KBM-7 (cell line): ENCODE results near the gene RTP5.
"Not testable (repeated sequence)": the region's sequence is repeated elsewhere in the genome, so short reads cannot be mapped to it uniquely, and the experiment has no call there.

Source experiments
- DNase-seq: peaks from one replicate; pipeline ENCODE4 v3.0.0-alpha.2; 2015
- in situ Hi-C: fragments of 300-500 bp; cut with MboI; formaldehyde crosslinking; loops from 2 replicates; pipeline ENCODE4 v1.14.3; 2020; ENCODE audit warnings: low sequenced_read_pairs, low pct_unique_long_range_greater_than_20kb, mixed read lengths

Gene RTP5

GRCh38 chr2:241907831-241908230 is 38.3 kb downstream of the RTP5 start:
- in situ Hi-C loops, DNase-seq: not testable (repeated sequence)

DNA sequence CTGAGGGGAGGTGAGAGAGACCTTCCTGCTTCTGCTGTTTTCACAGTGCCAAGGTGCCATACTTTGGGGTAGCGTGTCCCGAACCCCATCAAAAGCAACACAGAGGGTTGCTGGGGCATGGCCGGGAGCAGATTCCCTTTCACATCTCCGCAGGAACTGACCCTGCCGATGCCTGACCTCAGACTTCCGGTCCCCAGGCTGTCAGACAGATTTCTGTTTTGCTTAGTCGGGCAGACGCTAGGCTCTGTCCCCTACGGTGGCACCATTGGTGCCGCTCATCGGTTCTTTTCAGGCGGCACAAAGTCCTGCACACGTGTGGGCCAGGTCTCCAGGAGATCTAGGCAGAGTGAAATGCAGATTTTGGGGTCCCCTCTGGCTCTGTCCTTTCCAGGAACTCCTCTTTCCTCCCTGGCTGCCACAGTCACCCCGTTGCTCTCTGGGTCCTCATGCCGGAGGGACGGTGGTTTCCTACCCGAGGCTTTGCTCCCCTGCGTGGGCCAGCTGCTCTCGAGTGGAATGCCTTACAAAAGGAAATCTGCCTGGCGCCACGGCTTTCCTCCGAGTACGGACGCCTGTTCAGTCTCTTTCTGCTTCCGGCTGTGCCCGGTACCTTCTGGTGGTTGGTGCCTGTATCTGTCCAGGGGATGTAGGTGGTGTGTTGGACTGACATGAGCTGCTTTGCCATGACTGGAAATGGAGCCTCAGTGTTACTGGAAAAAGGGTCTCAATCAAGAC is 39.3 kb downstream of the RTP5 start:
- no peak for DNase-seq

GRCh38 chr2:241909769-241910168 is 40.2 kb downstream of the RTP5 start:
- in situ Hi-C loops, result no loop called here
- DNase-seq, result no peak

More for the DNA sequence above, 39.3 kb downstream of the RTP5 start:
- in situ Hi-C loops, result no loop called here

DNA sequence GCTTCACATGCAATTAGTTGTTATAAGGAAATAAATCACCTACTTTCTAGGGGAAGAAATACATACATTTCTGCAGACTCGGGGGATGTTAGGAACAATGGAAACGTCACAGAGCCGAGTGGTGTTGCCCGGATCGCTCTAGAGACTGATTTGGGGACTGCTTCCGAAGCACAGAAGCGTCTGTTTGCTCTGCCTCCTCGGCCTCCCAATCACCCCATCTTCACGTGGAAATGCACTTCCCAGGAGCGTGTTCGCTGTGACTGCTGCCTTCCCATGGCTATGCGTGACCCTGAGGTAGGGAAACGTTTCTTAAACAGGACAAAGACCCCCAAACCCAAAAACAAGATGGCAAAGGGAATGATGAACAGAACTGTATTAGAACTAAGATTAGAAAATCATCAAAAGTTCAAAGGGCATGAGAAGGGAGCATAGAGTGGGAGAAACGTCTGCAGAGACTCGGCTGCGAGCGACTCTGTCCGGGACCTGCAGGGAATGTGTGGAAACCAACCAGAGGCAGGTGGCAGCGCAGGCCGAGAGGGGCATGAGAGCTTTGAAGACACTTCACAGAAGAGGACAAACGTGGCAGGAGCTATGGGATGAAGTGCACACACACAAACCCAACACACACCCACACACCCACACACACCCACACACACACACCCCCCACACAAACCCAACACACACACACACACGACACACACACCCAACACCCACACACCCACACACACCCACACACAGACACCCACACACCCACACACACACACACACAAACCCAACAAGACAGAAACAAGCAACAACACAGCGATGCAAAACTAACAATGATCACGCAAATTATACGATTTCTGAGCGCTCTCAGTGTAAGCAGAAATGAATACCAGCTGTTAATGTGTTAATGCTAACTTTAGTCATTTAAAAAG is 41.3 kb downstream of the RTP5 start:
- no peak for DNase-seq
- in situ Hi-C loops, result no loop called here

GRCh38 chr2:241911551-241911950 is 42.0 kb downstream of the RTP5 start:
- in situ Hi-C loops, result no loop called here

DNA sequence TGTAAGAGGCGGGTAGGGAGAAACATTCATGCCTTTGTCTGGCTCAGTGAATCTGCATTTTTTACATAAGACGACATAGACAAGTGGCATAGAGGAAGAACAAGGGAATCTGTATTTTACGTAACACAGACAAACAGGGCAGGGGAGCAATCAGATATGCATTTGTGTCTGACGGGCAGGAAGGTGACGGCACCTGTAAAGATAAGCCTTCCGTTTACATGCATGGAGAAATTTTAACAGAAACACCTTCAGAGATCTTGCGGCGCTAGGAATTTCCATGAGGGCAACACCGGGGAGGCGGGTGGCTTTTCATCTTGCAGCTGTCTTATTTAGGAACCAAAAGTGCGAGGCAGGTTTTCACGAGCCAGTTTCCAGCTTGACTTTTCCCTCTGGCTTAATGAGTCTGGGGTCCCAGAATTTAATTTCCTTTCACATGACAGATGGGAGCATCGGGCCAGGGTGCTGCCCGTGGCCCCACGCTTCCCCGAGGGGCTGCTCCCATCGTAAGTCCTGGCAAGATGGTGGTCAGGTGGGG is 42.6 kb downstream of the RTP5 start:
- in situ Hi-C loops, result no loop called here

More at GRCh38 chr2:241911551-241911950, 42.0 kb downstream of the RTP5 start:
- DNase-seq, result no peak

DNA sequence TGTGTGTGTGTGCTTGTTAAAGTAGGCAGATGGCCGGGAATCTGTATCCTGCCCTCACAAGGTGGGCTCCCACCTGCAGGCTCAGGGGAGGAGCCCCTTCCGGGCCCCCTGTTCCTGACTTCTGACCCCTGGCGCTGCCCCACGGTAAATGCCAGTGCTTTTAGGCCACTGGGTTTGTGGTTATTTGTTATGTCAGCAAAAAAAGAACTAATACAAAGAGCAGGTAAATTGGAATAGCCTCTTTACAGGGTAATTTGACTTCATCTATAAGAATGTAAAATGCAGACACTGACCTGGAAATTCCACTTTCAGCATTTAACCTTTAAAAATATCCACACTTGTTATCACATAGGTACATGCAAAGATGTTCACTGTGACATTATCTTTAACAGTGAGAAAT is 44.2 kb downstream of the RTP5 start:
- no peak for DNase-seq
- in situ Hi-C loops, result no loop called here

More for the DNA sequence above, 42.6 kb downstream of the RTP5 start:
- DNase-seq, result no peak

- in situ Hi-C loops, result no loop called here
- DNase-seq, result no peak
Observed at GRCh38 chr2:241914542-241914941, 45.0 kb downstream of the RTP5 start.

DNA sequence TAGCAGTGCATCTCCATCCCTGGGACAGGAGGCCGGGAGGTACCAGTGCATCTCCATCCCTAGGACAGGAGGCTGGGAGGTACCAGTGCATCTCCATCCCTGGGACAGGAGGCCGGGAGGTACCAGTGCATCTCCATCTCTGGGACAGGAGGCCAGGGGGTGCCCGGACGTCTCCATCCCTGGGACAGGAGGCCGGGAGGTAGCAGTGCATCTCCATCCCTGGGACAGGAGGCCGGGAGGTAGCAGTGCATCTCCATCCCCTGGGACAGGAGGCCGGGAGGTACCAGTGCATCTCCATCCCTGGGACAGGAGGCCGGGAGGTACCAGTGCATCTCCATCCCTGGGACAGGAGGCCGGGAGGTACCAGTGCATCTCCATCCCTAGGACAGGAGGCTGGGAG is 52.1 kb downstream of the RTP5 start:
- DNase-seq, in situ Hi-C loops: not testable (repeated sequence)

DNA sequence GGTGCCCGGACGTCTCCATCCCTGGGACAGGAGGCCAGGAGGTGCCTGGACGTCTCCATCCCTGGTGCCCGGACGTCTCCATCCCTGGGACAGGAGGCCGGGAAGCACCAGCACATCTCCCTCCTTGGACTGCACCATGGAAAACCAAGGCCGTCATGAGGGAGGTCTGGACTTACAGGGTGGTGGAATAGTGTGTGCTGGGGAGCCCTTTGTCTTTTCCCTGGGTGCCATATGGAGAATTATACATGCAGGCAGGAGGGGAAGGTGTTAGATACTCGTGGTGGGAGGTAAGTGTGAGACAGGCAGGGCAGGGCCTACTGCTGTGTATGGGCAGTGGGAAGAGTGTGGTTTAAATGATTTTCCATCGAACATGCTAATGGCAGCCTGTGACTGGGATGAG is 52.9 kb downstream of the RTP5 start:
- no peak for DNase-seq
- in situ Hi-C loops, result no loop called here

DNA sequence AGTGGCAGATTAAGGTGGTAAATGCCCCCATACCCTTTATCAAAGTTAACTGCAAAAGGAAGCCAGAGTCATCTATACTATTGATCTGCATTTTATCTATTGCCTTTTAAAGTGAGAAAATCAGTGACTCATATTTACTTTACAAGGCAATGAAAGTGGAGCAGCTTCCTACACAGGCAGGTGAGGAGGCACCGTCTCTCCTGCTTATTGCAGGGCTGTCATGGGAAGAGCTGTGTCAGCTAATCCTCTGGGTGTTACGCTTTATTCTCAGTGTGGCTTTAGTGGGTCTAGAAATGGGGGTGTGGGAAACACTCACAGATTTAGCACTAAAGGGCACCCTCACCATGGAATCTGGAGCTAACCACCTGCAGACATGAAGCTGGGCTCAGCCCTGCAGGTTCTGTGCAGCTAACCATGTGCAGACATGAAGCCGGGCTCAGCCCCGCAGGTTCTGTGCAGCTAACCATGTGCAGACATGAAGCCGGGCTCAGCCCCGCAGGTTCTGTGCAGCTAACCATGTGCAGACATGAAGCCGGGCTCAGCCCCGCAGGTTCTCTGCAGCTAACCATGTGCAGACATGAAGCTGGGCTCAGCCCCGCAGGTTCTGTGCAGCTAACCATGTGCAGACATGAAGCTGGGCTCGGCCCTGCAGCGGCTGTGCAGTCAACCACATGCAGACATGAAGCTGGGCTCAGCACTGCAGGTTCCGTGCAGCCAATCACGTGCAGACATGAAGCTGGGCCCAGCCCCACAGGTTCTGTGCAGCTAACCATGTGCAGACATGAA is 53.5 kb downstream of the RTP5 start:
- DNase-seq, in situ Hi-C loops: not testable (repeated sequence)
